ENCODE measurements around the gene SPC24. TPM values are rescaled to one million over a fixed set of nuclear protein-coding genes. Genes with fewer than 3 reads are reported as not detected.

SPC24 gene
- total and polyA plus RNA-seq, 9 of the 15 experiments (the other 6 are each of a cell fraction or from before 2014, with no cell fraction given): 18.2 to 154 (median 60.9) TPM

GRCh38 chr19:11101057-11101456 lies 54.5 kb downstream of the SPC24 start:
- Histone ChIP-seq H3K4me2 (ENCODE audit: insufficient read depth, low read length) (no peak overlapping the region), H3K27ac (ENCODE audit: extremely low read depth, low read depth, low read length) (no peak overlapping the region), H3K9ac (ENCODE audit: insufficient read depth in 1 of 2, low read depth in 2 of 2, low read length in 2 of 2) (no peak overlapping the region), H3K4me1 (replicated peaks in 1 of 2; ENCODE audit: control insufficient read depth in 2 of 2, insufficient read depth in 2 of 2, low read length in 2 of 2) (peaks cover 10 to 13% of the 10 kb centered on the region in 2 experiments), H3K79me2 (ENCODE audit: control insufficient read depth, insufficient read depth, low read length) (peaks cover 90% of the 10 kb centered on the region), H3K27me3 (ENCODE audit: control insufficient read depth in 2 of 2, insufficient read depth in 2 of 2, low read length in 2 of 2) (no peaks in the 10 kb centered on the region), H3K4me3 (no peak overlapping the region), H3K9me3 (replicated peaks; ENCODE audit: control insufficient read depth, insufficient read depth, low read depth, low read length) (no peaks in the 10 kb centered on the region), H4K20me1 (replicated peaks; ENCODE audit: control insufficient read depth, insufficient read depth, low read length) (peaks cover 54% of the 10 kb centered on the region), H3K9me1 (ENCODE audit: control insufficient read depth, insufficient read depth, low read length) (peaks cover 15% of the 10 kb centered on the region), H2AFZ (ENCODE audit: low read depth, low read length) (no peak overlapping the region), H3K36me3 (ENCODE audit: control insufficient read depth, insufficient read depth, low read length) (peaks cover 97% of the 10 kb centered on the region)
- BruUV-seq (replicated peaks): no TSS peak
- WGBS (ENCODE audit: insufficient coverage, low coverage, missing lambda C conversion rate): 94% methylated on average over 5 of the region's 5 CpGs
- DNase-seq (ENCODE audit: extremely low read depth in 1 of 4, low spot score in 3 of 4) (no peak), ATAC-seq (no peak), FAIRE-seq (no peak)
- POLR2A ChIA-PET: interaction anchor here (0.6 to 1.7 kb wide), 8 partner anchors 9 to 276 kb away, joined by 3 to 6 read pairs (median 5); partner anchors contain the start of gene LDLR
- in situ Hi-C loops (cut with MboI) (no loop called here), intact Hi-C loops (cut with micrococcal nuclease) (no loop called here)
- TF ChIP-seq NFXL1 (CRISPR knock-in tag; IDR thresholded peaks at IDR 0.05) (no peak), POLR2AphosphoS5 (IDR thresholded peaks at IDR 0.05; ENCODE audit: control insufficient read depth, insufficient read depth, low read depth, low read length) (peak; percentile 53; the same call in 1 of the 2 replicates)
- CTCF ChIA-PET (ENCODE audit: low intra/inter-chr PET ratio): no interaction called here

DNA sequence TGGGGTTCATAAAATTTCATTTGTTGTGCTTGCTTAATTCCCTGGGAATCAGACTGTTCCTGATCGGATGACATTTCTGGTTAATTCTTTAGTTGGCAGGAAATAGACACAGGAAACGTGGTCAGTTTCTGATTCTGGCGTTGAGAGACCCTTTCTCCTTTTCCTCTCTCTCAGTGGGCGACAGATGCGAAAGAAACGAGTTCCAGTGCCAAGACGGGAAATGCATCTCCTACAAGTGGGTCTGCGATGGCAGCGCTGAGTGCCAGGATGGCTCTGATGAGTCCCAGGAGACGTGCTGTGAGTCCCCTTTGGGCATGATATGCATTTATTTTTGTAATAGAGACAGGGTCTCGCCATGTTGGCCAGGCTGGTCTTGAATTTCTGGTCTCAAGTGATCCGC lies 55.5 kb downstream of the SPC24 start:
- TF ChIP-seq RBFOX2 (IDR thresholded peaks at IDR 0.05; ENCODE audit: low read depth, low read length) (peak; percentile 59; the same call in 1 of the 2 replicates), POLR2A (conservative IDR thresholded peaks at IDR 0.05) (0 out of 2 replicates have a peak, but pooled peaks have one; percentile 2)
- TF ChIP-seq, protein P1, sequence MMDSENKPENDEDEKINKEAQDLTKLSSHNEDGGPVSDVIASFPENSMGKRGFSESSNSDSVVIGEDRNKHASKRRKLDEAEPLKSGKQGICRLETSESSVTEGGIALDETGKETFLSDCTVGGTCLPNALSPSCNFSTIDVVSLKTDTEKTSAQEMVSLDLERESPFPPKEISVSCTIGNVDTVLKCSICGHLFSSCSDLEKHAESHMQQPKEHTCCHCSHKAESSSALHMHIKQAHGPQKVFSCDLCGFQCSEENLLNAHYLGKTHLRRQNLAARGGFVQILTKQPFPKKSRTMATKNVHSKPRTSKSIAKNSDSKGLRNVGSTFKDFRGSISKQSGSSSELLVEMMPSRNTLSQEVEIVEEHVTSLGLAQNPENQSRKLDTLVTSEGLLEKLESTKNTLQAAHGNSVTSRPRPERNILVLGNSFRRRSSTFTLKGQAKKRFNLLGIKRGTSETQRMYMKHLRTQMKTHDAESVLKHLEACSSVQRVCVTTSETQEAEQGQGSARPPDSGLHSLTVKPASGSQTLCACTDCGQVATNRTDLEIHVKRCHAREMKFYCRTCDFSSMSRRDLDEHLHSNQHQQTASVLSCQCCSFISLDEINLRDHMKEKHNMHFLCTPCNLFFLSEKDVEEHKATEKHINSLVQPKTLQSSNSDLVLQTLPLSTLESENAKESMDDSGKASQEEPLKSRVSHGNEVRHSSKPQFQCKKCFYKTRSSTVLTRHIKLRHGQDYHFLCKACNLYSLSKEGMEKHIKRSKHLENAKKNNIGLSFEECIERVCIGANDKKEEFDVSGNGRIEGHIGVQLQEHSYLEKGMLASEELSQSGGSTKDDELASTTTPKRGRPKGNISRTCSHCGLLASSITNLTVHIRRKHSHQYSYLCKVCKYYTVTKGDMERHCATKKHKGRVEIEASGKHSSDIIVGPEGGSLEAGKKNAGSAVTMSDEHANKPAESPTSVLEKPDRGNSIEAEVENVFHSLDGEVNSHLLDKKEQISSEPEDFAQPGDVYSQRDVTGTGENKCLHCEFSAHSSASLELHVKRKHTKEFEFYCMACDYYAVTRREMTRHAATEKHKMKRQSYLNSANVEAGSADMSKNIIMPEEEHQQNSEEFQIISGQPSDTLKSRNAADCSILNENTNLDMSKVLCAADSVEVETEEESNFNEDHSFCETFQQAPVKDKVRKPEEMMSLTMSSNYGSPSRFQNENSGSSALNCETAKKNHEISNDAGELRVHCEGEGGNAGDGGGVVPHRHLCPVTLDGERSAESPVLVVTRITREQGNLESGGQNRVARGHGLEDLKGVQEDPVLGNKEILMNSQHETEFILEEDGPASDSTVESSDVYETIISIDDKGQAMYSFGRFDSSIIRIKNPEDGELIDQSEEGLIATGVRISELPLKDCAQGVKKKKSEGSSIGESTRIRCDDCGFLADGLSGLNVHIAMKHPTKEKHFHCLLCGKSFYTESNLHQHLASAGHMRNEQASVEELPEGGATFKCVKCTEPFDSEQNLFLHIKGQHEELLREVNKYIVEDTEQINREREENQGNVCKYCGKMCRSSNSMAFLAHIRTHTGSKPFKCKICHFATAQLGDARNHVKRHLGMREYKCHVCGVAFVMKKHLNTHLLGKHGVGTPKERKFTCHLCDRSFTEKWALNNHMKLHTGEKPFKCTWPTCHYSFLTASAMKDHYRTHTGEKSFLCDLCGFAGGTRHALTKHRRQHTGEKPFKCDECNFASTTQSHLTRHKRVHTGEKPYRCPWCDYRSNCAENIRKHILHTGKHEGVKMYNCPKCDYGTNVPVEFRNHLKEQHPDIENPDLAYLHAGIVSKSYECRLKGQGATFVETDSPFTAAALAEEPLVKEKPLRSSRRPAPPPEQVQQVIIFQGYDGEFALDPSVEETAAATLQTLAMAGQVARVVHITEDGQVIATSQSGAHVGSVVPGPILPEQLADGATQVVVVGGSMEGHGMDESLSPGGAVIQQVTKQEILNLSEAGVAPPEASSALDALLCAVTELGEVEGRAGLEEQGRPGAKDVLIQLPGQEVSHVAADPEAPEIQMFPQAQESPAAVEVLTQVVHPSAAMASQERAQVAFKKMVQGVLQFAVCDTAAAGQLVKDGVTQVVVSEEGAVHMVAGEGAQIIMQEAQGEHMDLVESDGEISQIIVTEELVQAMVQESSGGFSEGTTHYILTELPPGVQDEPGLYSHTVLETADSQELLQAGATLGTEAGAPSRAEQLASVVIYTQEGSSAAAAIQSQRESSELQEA (IDR thresholded peaks at IDR 0.05; ENCODE audit: low read depth): no peak
- CTCF ChIA-PET (ENCODE audit: low intra/inter-chr PET ratio): no interaction called here
- no peak overlapping the region for H3K9ac ChIP-seq (ENCODE audit: insufficient read depth in 1 of 2, low read depth in 2 of 2, low read length in 2 of 2)
- peaks cover 17 to 19% of the 10 kb centered on the region in 2 experiments for H3K4me1 ChIP-seq (replicated peaks in 1 of 2; ENCODE audit: control insufficient read depth in 2 of 2, insufficient read depth in 2 of 2, low read length in 2 of 2)
- no peak for ATAC-seq
- H3K36me3 ChIP-seq (ENCODE audit: control insufficient read depth, insufficient read depth, low read length): peaks cover 97% of the 10 kb centered on the region
- FAIRE-seq: no peak
- no peaks in the 10 kb centered on the region for H3K9me3 ChIP-seq (replicated peaks; ENCODE audit: control insufficient read depth, insufficient read depth, low read depth, low read length)
- no peak overlapping the region for H3K4me3 ChIP-seq
- peaks cover 62% of the 10 kb centered on the region for H4K20me1 ChIP-seq (replicated peaks; ENCODE audit: control insufficient read depth, insufficient read depth, low read length)
- no peak overlapping the region for H3K4me2 ChIP-seq (ENCODE audit: insufficient read depth, low read length)
- WGBS (ENCODE audit: insufficient coverage, low coverage, missing lambda C conversion rate): 93% methylated on average over 12 of the region's 12 CpGs
- in situ Hi-C loops (cut with MboI): no loop called here
- intact Hi-C loops (cut with micrococcal nuclease): no loop called here
- H3K9me1 ChIP-seq (ENCODE audit: control insufficient read depth, insufficient read depth, low read length): peaks cover 20% of the 10 kb centered on the region
- no peak overlapping the region; the same call in 2 of the 3 replicates for H3K27ac ChIP-seq (ENCODE audit: extremely low read depth, low read depth, low read length)
- H3K79me2 ChIP-seq (ENCODE audit: control insufficient read depth, insufficient read depth, low read length): peaks cover 91% of the 10 kb centered on the region
- H3K27me3 ChIP-seq (ENCODE audit: control insufficient read depth in 2 of 2, insufficient read depth in 2 of 2, low read length in 2 of 2): no peaks in the 10 kb centered on the region
- POLR2A ChIA-PET: interaction anchor here (0.6 to 1.7 kb wide), 5 partner anchors 8 to 888 kb away, joined by 3 to 6 read pairs (median 3); no protein-coding TSS in a partner anchor
- no peak for DNase-seq (ENCODE audit: extremely low read depth in 1 of 4, low spot score in 3 of 4)
- H2AFZ ChIP-seq (ENCODE audit: low read depth, low read length): no peak overlapping the region
- TSS peak; percentile 0 for BruUV-seq (replicated peaks)
